ENCODE measurements around the gene GPRC5C. TPM values are rescaled to one million over a fixed set of nuclear protein-coding genes. Genes with fewer than 3 reads are reported as not detected.

The GPRC5C gene
- total and polyA plus RNA-seq, 2 of the 13 experiments (the other 11 are each of a cell fraction or from before 2014, with no cell fraction given) = 85.6 to 300 TPM

DNA sequence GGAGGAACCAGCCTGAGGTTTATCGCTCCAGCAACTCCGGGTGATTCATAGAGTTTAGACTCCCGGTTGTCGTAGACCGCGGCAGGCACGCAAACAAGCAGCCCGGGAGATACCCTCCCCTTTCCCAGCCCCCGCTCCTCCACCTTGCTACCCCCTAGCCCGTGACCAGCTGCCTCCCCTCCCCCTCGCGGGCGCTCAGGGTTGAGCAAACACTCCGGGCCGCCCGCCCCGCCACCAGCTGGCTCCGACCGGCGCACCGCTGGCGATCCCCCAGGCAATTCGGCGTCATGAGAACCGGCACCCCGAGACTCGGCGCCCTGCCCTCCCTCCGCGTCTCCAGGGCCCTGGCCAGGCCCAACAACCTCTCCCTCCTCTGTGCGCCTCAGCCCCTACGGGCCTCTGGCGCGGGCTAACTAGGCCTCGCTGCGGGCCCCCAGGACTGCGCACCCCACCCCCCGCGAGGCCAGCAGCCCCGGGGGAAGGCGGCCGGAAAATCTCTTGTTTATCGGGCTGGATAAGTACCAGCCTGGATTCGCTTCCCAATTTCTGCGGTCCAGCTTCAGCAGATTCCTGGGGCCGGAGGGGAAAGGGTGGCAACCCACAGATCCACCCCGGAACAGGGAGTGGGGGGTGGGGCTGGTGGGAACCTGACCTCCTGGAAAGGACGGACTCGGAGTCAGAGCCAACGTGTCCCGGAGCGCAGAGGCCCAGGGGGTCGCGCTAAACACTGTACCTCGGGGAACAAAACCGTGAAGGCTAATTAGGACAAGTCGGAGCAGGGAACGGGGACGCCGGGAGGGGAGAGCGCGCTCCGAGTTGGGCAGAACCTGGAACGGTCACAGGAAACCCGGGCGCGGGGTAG is 951 bp upstream of the GPRC5C start (continued):
- TF ChIP-seq, protein P1, sequence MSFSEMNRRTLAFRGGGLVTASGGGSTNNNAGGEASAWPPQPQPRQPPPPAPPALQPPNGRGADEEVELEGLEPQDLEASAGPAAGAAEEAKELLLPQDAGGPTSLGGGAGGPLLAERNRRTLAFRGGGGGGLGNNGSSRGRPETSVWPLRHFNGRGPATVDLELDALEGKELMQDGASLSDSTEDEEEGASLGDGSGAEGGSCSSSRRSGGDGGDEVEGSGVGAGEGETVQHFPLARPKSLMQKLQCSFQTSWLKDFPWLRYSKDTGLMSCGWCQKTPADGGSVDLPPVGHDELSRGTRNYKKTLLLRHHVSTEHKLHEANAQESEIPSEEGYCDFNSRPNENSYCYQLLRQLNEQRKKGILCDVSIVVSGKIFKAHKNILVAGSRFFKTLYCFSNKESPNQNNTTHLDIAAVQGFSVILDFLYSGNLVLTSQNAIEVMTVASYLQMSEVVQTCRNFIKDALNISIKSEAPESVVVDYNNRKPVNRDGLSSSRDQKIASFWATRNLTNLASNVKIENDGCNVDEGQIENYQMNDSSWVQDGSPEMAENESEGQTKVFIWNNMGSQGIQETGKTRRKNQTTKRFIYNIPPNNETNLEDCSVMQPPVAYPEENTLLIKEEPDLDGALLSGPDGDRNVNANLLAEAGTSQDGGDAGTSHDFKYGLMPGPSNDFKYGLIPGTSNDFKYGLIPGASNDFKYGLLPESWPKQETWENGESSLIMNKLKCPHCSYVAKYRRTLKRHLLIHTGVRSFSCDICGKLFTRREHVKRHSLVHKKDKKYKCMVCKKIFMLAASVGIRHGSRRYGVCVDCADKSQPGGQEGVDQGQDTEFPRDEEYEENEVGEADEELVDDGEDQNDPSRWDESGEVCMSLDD (CRISPR knock-in tag; IDR thresholded peaks at IDR 0.05; ENCODE audit: borderline replicate concordance) = peak; percentile 94
- TF ChIP-seq ZNF333 (CRISPR knock-in tag; IDR thresholded peaks at IDR 0.05; ENCODE audit: borderline replicate concordance) (0 out of 2 replicates have a peak, but pooled peaks have one; percentile 29), SOX5 (CRISPR knock-in tag; IDR thresholded peaks at IDR 0.05; ENCODE audit: borderline replicate concordance) (peak; percentile 65; the same call in 1 of the 2 replicates), POLR2AphosphoS2 (IDR thresholded peaks at IDR 0.05; ENCODE audit: low read depth, low read length) (no peak), ZNF557 (CRISPR knock-in tag; IDR thresholded peaks at IDR 0.05) (peak; percentile 91), FOXK2 (IDR thresholded peaks at IDR 0.05) (no peak), EEA1 (CRISPR knock-in tag; IDR thresholded peaks at IDR 0.05; ENCODE audit: borderline replicate concordance) (no peak), SETDB1 (CRISPR knock-in tag; IDR thresholded peaks at IDR 0.05; ENCODE audit: borderline replicate concordance) (no peak), ZNF878 (CRISPR knock-in tag; IDR thresholded peaks at IDR 0.05) (peak; percentile 67; the same call in 1 of the 2 replicates), HNRNPLL (IDR thresholded peaks at IDR 0.05; ENCODE audit: low read depth, low read length, poor library complexity, severe bottlenecking) (peak; percentile 90), KDM2A (CRISPR knock-in tag; IDR thresholded peaks at IDR 0.05; ENCODE audit: borderline replicate concordance, low read depth) (no peak; the same call in 1 of the 2 replicates), SALL1 (CRISPR knock-in tag; IDR thresholded peaks at IDR 0.05) (peak; percentile 82), ATF7-NPFF (CRISPR knock-in tag; IDR thresholded peaks at IDR 0.05; ENCODE audit: low read depth) (no peak; the same call in 1 of the 2 replicates), RXRB (CRISPR knock-in tag; IDR thresholded peaks at IDR 0.05; ENCODE audit: borderline replicate concordance) (peak; percentile 72), GATAD1 (CRISPR knock-in tag; IDR thresholded peaks at IDR 0.05) (no peak; the same call in none of the 2 replicates), ZNF564 (CRISPR knock-in tag; IDR thresholded peaks at IDR 0.05) (peak; percentile 72; the same call in 1 of the 2 replicates)
- TF ChIP-seq, protein P2, sequence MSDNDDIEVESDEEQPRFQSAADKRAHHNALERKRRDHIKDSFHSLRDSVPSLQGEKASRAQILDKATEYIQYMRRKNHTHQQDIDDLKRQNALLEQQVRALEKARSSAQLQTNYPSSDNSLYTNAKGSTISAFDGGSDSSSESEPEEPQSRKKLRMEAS (IDR thresholded peaks at IDR 0.05) = peak; percentile 42
- TF ChIP-seq, protein P3, sequence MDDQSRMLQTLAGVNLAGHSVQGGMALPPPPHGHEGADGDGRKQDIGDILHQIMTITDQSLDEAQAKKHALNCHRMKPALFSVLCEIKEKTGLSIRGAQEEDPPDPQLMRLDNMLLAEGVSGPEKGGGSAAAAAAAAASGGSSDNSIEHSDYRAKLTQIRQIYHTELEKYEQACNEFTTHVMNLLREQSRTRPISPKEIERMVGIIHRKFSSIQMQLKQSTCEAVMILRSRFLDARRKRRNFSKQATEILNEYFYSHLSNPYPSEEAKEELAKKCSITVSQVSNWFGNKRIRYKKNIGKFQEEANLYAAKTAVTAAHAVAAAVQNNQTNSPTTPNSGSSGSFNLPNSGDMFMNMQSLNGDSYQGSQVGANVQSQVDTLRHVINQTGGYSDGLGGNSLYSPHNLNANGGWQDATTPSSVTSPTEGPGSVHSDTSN (CRISPR knock-in tag; IDR thresholded peaks at IDR 0.05; ENCODE audit: borderline replicate concordance) = no peak; the same call in none of the 2 replicates
- TF ChIP-seq, protein P4, sequence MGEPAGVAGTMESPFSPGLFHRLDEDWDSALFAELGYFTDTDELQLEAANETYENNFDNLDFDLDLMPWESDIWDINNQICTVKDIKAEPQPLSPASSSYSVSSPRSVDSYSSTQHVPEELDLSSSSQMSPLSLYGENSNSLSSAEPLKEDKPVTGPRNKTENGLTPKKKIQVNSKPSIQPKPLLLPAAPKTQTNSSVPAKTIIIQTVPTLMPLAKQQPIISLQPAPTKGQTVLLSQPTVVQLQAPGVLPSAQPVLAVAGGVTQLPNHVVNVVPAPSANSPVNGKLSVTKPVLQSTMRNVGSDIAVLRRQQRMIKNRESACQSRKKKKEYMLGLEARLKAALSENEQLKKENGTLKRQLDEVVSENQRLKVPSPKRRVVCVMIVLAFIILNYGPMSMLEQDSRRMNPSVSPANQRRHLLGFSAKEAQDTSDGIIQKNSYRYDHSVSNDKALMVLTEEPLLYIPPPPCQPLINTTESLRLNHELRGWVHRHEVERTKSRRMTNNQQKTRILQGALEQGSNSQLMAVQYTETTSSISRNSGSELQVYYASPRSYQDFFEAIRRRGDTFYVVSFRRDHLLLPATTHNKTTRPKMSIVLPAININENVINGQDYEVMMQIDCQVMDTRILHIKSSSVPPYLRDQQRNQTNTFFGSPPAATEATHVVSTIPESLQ (CRISPR knock-in tag; conservative IDR thresholded peaks at IDR 0.05) = no peak; the same call in 1 of the 2 replicates
- TF ChIP-seq, protein P5, sequence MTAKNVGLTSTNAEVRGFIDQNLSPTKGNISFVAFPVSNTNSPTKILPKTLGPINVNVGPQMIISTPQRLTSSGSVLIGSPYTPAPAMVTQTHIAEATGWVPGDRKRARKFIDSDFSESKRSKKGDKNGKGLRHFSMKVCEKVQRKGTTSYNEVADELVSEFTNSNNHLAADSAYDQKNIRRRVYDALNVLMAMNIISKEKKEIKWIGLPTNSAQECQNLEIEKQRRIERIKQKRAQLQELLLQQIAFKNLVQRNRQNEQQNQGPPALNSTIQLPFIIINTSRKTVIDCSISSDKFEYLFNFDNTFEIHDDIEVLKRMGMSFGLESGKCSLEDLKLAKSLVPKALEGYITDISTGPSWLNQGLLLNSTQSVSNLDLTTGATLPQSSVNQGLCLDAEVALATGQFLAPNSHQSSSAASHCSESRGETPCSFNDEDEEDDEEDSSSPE (CRISPR knock-in tag; IDR thresholded peaks at IDR 0.05) = peak; percentile 63
- TF ChIP-seq, protein P6, sequence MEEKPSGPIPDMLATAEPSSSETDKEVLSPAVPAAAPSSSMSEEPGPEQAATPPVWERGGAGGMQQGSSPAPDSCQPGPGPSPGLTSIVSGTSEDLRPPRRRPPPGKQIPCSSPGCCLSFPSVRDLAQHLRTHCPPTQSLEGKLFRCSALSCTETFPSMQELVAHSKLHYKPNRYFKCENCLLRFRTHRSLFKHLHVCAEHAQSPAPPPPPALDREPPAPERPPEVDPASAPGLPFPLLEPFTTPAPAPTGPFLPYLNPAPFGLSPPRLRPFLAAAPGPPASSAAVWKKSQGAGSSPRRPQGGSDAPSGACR (CRISPR knock-in tag; IDR thresholded peaks at IDR 0.05) = no peak

Measured in HepG2 (cell line).